Measurements from ENCODE around the gene NLRP5. TPM values are rescaled to one million over a fixed set of nuclear protein-coding genes. Genes with fewer than 3 reads are reported as not detected.
"Not testable (repeated sequence)": the region's sequence is repeated elsewhere in the genome, so short reads cannot be mapped to it uniquely, and the experiment has no call there.

Gene NLRP5
- polyA plus RNA-seq, 3 donors: not detected

DNA sequence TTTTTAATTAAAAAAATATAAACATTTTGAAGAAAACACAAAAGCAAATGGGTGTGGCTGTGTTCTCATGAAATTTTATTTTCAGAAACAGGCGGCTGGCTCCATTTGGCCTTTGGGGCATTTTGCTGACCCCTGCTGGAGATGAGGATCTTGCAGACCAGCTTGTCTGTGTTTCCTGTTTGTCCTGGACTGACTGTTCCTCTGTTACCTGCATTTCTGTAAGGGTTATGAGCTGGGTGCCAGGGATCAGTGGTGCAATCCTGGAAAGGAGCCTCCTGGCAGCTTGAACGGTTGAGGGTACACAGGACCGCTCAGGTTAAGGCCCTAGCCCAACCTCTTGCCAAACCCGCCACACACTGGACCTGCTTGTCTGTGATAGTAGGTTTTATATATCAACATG lies 84.6 kb downstream of the NLRP5 start:
- no peak for DNase-seq

DNA sequence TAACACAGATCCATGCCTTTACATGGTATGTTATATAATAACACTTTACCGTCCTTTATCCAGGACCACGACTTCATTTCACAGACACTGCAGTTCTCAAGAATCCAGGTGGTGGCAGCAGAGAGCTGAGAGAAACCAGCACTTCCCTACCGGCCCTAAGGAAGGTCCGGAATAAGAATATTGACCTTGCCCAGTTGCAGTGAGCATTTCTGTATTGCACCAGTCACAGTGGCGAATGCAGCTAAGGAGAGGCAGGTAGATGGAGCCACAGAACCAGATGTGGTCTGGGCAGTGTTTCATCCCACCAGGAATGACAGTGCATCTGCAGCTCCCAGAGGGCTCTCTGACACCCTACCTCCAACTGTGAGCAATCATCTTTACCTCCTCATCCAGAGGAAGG lies 89.9 kb downstream of the NLRP5 start:
- peak; percentile 55 for DNase-seq

DNA sequence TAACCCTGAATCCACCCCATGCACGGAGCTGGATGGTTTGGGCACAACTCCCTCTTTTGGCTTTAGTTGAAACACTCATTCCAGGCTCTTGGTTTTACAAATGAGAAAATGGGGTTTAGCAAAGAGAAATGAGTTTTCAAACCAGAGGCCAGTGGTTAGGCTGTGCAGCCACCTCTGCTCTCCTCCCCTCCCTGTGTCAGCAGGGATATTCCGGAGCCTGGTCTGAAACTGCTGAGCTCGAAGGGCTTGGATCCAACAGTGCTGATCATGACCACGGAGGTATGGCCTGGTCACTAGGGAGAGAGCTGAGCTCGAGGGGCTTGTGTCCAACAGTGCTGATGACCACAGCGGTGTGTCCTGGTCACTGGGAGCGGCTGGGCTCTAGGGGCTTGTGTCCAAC lies 93.0 kb downstream of the NLRP5 start:
- DNase-seq: no peak

DNA sequence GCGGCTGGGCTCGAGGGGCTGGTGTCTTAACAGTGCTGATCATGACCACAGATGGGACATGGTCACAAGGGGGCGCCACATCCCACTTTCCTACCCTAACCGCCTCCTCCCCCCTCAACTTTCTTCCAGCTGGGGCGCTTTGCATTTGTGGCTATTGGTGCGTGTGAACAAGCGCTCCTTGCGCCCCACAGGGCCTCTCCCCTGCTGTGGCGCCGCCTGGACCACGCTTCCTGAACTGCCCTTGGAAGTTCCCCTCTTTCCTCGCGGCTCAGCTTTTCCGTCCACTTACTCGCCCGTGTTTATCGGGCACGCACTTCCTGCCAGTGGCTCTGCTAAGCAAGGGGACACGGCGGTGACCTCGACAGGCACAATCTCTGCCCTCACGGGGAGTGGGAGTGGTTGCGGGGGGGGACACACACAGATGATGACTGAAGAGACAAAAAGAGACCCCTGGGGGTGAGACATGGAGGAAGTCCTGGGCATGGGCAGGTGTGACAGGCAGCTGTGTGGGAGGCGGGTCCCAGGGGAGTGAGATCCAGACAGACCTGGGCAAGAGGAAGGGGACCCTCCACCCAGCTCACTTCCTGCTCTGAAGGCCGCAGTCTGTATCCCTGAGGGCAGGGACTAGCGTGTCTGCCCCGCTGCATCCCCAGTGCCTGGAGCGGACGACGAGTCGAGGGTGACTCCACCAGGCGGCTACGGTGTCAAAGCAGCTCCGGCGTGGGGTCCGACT lies 94.3 kb downstream of the NLRP5 start:
- DNase-seq: peak; percentile 71

DNA sequence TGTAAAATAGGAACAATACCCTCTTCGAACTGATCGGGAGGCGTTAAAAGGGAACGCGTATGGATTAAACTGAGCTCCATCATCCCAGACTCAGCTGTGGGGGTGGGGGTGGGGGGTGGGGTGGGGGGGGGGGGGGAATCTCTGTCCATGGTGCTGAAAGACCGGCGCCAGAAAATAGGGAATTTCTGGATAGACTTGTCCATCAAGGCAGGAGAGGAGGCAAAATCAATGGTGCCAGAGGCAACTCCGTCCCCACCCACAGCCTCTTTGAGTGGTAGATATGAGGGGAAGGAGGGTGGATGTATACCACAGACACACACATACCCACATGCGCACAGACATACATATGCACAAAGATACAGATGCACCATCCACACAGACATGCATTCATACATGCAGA lies 97.1 kb downstream of the NLRP5 start:
- DNase-seq: no peak

DNA sequence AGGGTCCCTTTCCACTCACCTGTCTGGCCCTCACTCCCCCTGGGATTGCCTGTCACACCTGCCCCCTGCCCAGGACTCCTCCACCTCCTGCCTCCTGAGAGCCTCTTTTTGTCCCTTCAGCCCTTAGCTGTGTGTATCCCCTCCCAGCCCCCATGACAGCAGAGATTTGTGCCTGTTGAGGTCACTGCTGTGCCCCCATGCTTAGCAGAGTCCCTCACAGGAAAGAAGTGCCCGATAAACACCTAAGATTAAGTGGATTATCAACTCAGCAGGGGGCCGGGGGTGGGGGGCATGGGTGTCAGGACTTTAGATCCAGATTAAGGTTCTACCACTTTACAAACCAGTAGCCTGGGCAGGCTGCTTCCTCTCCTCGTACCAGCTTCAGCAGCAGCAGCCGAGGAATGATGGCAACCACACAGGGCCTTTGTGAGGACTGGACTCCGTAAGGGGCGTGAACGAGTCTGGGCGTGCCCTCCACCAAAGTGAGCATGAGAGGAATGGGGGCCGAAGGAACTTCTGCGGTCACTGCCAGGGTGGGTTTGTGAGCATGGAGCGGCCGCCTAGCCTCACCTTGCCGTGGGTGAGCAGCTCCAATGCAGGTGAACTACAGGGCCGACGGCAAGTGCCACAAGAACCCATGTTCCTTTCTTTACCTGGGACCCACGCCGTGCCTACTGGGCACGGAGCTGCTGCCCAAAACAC lies 98.4 kb downstream of the NLRP5 start:
- no peak for DNase-seq

DNA sequence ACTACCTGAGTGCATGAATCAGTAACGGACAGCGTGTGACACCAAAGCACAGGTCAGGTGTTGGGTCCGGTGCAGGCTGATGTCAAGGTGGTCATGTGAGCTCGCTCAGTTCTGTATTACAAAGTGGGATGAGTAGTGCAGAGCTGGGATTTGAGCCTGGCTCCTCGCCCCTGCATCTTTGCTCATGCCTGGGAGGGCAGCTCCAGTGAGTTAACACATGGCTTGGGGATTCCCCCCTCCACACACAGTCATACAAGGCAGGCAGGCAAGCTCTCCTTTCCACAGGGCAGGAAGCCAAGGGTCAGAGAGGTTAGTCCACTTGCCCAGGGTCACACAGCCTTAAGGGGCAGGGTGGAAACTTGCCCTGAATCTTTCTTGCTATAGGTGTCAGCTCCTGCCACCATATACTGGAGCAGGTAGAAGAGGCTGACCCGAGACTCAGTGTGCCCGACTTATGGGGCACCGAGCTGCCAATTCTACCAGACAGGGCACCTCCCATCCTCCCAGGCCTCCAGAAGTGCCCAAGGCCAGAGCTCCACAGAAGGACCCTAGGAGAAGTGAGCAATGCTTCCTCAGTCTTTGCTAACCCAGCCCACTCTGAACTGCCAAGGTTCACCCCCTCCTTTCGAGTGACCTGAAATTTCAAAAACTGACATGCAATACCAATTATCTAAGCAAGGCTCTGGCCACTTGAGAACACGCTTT lies 99.1 kb downstream of the NLRP5 start:
- DNase-seq: no peak

DNA sequence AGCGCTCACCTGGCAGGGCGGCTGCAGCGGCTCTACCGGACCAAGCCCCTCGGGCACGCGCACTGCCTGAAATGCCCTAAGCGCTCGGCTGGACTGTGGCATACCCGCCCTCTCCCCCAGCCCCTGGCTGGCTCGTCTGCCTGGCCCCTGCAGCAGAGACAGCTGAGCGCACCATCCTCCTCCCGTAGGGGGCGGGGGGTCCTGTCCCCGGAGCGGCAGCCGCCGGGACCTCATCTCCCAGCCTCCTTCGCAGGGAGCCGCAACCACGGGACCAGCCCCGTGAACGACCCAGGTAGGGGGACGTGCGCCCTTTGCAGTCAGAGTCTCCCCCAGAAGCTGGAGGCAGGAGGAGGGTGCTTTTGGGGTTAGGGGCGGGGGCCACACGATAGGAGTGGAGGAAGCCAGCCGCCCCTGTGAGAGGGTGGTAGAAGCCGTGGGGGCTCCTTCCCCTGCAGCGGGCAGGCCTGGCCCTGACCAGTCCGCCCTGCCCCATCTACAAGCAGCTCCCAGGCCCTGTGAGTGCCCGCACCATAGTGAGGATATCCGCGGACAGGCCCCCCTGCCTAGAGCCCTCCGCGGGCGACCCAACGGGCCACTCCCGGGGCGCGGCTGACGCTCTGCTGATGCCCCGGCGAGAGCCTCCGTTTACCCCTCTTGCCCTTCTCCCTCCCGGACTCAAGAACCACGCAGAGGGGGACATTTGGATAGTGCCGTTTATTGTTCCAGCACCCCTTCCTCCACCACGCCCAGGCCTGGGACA lies 100.3 kb downstream of the NLRP5 start:
- no peak for DNase-seq

DNA sequence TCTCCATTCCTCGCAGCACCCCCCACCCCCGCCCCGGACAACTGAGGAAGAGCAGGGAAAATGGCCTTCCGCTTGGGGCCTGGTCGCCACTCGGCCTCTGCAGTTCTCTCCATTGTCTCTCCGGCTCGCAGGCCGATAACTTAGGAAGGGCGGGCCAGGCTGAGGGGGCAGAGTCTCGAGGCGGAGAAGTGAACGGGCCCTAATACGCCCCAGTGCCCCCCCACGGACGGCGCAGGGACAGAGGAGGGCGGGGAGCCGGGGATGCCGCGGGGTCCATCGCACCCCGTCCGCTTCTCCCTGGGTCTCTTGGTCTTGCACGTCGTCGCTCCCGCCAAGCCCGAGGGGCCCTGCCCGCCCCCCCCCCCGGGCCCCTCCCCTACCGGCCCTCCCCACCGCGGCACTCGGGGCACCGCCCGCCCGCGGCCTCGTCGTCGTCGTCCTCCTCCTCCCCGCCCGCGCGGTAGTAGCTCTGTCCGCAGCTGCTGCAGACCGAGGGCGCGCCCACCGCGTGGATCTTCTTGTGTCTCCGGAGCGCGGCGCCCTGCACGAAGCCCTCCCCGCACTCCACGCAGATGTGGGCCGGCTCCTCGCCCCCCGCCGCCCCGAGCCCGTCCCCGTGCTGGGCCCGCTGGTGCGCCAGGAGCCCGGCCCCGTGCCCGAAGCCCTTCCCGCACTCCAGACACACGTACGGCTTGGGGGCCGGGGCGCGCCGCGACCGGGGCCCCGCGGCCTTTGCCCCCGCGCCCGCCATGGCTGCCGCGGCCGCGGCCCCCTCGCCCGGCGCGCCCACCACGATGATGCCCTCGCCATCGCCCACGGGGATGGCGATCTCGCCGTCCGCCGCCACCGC lies 101.3 kb downstream of the NLRP5 start:
- DNase-seq: no peak

DNA sequence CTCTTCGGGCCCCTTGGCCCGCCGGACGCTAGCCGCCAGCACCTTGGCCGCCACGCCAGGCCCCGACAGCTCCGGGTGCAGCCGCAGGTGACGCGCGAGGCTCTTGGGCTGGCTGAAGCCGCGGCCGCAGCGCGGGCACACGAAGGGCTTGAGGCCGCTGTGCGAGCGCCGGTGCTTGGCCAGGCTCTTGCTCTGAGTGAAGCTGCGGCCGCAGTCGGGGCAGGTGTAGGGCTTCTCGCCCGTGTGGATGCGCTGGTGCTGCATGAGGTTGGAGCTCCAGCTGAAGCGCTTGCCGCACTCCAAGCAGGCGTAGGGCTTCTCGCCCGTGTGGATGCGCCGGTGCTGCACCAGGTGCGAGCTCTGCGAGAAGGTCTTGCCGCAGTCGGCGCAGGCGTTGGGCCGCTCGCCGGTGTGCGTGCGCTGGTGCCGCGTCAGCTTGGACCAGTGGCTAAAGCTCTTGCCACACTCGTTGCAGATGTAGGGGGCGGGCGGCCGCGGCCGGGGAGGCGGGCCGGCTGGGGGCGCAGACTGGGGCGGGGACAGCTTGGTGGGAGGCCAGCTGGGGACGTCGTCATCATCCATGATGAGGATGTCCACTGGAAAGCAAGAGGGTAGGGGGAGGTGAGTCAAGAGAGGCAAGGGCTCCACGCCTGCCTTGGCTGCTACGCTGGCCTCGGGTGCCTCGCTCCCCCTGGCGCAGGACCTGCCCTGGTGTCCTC lies 102.1 kb downstream of the NLRP5 start:
- DNase-seq: no peak

DNA sequence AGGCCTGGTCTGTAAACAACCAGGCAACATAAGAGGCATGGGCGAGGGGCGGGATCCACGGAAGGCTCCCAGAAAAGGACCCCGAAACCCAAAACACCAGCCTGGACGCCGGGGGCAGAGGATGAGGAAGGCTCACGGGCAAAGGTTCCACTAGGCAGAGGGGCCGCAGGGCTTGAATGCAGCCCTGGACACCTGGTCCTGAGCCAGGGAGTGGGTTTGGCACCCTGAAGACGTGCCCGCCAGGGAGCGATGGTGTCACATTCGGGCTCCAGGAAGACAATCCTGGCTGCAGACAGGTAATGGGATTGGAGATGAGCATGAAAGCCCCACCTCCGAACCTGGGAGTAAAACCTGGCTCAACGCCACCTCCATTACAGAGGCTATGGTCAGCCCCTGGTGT lies 102.8 kb downstream of the NLRP5 start:
- DNase-seq: no peak

DNA sequence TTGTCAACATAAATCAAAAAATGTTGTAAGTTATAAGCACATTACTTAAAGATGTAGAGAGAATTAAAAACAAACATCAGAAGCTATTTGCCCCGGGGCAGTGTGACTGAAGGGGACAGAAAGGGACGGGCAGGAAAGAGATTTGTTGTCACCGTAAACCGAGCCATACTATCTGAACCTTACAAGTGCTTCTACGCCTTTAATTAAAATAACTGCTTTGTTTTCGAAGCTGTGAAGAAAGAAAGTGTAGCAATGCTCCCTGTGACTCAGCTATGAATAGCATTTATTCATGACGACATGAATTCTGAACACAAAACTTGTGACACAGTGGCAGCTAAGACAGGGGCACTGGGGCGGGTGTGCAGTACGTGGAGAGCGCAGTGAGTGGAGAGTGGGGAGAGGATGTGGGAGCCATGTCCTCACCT lies 104.5 kb downstream of the NLRP5 start:
- DNase-seq: no peak

DNA sequence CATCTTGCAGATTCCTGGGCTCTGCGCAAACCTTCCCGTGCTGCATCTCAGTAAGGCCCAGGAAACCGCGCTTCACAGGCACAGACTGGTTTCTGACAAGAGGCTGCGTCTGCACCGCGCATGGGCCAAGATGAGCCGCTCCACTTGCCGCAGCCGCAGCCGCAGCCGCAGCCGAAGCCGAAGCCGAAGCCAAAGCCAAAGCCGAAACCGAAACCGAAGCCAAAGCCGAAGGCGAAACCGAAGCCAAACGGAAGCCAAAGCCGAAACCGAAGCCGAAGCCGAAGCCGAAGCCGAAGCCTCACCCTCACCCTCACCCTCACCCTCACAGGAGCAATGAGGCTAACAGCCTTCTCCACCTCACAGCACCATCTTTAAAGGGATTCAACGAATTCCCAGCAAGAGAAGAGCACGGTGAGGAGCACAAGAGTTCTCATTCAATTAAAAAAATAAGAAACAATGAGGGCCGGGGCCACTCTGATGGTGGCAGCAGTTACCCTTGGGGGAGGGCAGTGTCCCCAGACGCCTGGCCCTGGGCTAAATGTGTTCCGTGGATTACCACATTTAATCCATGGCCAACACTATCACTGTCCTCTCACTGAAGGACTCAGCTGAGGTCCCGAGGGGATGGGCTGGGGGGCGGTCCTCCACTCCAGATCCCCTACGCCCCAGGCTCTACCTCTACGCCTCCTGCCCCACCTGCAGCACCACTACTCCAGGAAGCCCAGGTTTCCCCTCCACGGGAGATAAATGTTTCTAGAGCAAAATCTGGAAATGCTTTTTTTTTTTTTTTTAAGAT lies 105.4 kb downstream of the NLRP5 start:
- no peak for DNase-seq

DNA sequence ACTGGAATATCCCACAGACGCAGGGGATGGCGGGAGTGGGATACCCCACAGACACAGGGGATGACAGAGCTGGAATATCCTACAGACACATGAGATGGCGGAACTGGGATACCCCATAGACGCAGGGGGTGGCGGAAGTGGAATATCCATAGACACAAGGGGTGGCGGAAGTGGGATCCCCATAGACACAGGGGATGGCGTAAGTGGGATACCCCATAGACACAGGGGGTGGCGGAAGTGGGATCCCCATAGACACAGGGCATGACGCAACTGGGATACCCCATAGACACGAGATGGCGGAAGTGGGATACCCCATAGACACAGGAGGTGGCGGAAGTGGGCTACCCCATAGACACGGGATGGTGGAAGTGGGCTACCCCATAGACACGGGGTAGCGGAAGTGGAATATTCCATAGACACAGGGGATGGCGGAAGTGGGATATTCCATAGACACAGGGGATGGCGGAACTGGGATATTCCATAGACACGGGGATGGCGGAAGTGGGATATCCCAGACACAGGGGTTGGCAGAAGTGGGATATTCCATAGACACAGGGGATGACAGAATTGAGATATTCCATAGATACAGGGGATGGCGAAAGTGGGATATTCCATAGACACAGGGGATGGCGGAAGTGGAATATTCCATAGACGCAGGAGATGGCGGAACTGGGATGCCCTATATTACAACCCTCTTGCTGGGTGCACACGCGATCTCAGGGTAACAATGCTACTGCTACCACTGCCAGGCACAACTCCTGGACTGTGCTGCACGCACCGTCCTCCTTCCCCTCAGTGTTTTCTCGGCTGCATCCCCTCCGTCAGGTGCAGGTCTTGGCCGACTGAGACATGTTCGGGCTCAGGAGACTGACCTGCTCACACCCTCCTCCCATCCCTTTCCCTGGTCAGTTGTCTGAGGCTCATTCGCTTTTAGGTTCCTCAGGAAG lies 106.4 kb downstream of the NLRP5 start:
- no peak for DNase-seq

DNA sequence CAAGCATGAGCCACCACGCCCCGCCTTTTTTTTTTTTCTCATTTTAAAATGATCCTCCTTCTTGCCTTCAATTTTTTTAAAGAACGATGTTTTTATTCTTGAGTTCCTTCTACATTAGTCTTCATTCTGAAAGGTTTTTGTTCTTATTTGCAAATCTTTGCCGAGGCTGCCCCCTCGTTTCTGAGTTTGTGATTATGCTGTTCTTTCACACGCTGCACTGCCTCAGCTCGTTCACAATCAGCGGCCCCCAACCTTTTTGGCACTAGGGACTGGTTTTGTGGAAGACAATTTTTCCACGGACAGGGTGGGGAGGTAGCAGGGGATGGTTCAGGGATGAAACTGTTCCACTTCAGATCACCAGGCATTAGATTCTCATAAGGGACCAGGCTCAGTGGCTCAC lies 107.9 kb downstream of the NLRP5 start:
- DNase-seq: no peak

DNA sequence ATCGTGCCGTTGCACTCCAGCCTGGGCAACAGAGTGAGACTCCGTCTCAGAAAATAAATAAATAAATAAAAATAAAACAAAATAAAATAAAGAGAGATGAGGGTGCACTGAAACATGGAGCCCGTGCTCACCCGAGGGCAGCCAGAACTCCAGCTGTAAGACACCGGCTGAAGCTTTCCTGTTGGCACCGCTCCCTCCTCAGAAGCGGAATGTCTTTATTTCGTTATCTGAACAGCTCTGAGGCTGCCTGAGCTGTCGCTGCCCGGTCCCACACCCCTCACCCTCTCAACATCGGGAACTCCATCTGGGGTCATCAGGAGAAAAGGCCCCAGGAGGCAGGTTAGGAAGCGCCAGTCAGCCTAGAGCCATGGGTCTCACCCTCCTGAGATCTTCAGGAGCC lies 110.1 kb downstream of the NLRP5 start:
- DNase-seq: no peak

DNA sequence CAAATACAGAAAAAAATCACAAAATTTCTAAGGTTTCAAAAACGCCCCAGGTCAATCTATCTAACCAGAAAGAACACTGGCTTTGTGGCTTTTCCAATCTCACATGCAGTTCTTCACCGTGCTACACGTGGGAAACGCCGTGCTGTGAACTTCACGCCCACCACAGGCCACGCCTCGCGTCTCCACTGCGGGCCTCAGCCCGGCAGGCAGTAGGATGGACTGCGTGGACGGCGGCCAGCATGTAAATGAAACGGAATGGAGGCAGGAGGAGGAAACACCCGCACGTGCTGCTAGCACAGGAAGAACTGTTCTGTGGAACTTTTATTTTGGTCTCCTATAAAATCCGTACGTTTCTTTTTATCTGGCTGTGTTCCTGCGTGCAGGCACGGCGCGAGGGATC lies 110.7 kb downstream of the NLRP5 start:
- no peak for DNase-seq

DNA sequence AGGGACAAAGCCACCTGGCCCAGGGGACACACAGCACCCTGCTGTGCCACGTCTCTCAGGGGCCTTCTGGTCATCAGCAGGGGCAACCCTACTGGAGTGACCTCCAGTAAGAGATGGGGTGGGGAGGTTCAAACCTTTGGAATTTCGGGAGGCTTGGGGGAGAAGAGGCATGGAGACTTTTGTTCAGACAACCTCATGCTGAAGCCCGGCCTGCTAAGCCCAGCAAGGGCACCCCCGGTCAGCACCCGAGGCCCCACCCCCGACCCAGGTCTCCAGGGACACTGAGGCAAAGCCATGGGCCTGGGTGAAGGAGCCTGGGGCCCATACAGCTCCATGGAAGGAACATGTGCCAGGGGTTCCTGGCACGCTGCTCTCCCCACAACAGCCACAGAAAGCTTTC lies 111.2 kb downstream of the NLRP5 start:
- no peak for DNase-seq

DNA sequence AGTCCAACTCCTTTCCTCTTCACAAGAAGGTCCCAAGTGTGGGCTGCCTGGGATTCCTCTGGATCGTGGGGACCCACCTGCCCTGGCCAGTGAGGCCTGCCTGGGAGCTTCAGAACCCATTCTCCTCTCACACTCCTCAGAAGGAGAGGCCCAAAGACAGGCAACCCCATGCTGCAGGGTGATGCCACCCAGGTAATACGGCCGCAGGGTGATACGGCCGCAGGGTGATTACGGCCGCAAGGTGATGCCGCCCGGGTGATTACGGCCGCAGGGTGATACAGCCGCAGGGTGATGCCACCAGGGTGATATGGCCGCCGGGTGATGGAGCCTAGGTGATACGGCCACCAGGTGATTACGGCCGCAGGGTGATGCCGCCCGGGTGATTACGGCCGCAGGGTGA lies 111.7 kb downstream of the NLRP5 start:
- not testable (repeated sequence) for DNase-seq

All from renal pelvis (tissue), 4 donors.